Upper lobe of left lung (tissue), 6 donors: ENCODE data around the gene STAT3. TPM values are rescaled to one million over a fixed set of nuclear protein-coding genes. Genes with fewer than 3 reads are reported as not detected.

Source experiments
- ATAC-seq, 2 donors: fragments of 200-7000 bp; cut with Tn5 transposase; one replicate each; pipeline ENCODE4 v1.9.1; 2022; ENCODE audit warnings: mild to moderate bottlenecking in 2 of 2, moderate library complexity in 2 of 2; ENCODE audit not compliant: low FRiP score in 2 of 2
- DNase-seq, 2 donors: peaks; one replicate each; pipeline ENCODE4 v3.0.0-alpha.2; 2019 to 2020
- H3K27ac ChIP-seq, 4 donors: fragments of 200-600 bp; sonication (generic); one replicate each; pipeline ENCODE4 v1.5.1; 2016 to 2019
- H3K27me3 ChIP-seq, 4 donors: fragments of 200-600 bp; sonication (generic); one replicate each; pipeline ENCODE4 v1.5.1; 2017 to 2019
- H3K36me3 ChIP-seq, 4 donors: fragments of 200-600 bp; sonication (generic); one replicate each; pipeline ENCODE4 v1.5.1; 2016 to 2019
- H3K4me1 ChIP-seq, 4 donors: fragments of 200-600 bp; sonication (generic); one replicate each; pipeline ENCODE4 v1.5.1; 2018 to 2019
- H3K4me3 ChIP-seq, 4 donors: fragments of 200-600 bp; sonication (generic); one replicate each; pipeline ENCODE4 v1.5.1; 2017 to 2019; ENCODE audit warnings: mild to moderate bottlenecking in 2 of 4, moderate library complexity in 1 of 4
- H3K9me3 ChIP-seq, 4 donors: fragments of 200-600 bp; sonication (generic); one replicate each; pipeline ENCODE4 v1.5.1; 2018 to 2019
- CTCF ChIP-seq, 6 experiments: fragments of 450-650 bp in 4 of 6; fragments of 200-600 bp in 2 of 6; sonication (generic) in 2 of 6; IDR thresholded peaks; one replicate each; pipeline ENCODE4 v1.5.1; 2016 to 2019; ENCODE audit warnings: antibody characterized with exemption in 6 of 6
- EP300 ChIP-seq, 4 donors: sonication (generic); formaldehyde crosslinking; IDR thresholded peaks; one replicate each; pipeline ENCODE4 v1.5.1; 2017; ENCODE audit warnings: antibody characterized with exemption in 4 of 4, control low read depth in 2 of 4
- POLR2A ChIP-seq, 4 donors: fragments of 450-650 bp; IDR thresholded peaks; one replicate each; pipeline ENCODE4 v1.5.1; 2016 to 2017; ENCODE audit warnings: antibody characterized with exemption in 4 of 4, mild to moderate bottlenecking in 2 of 4
- POLR2AphosphoS5 ChIP-seq, 2 donors: sonication (generic); formaldehyde crosslinking; IDR thresholded peaks; one replicate each; pipeline ENCODE4 v1.5.1; 2017; ENCODE audit warnings: antibody characterized with exemption in 2 of 2
- WGBS, 2 donors: methylation state at CpG; one replicate each; pipeline ENCODE4 v1.1.5; 2017 to 2018; 5-methylcytosine and 5-hydroxymethylcytosine counted together
- total RNA-seq, 6 donors: library from RNA; depleted of rRNA in 4 of 6; stranded (reverse); fragments of >200 nt in 4 of 6; gene quantifications; one replicate each; pipeline versions ENCODE4 v1.1.0 to v1.2.1, GENCODE V29; 2016 to 2021
- donor health status: DM: no; HTN: no; CAD: no; lungs with moderate emphysema.
- donor health status: DM: no; HTN: yes; CAD: no; lungs with severe emphysema.

The STAT3 gene
- total RNA-seq, 6 donors from 2014 or later = 228 to 335 (median 264) TPM

- ATAC-seq = no peak
- no peak overlapping the region for H3K4me3 ChIP-seq
- no peak for DNase-seq
- H3K9me3 ChIP-seq = no peaks in the 10 kb centered on the region
- peaks cover 21 to 90% (median 69%) of the 10 kb centered on the region in 4 donors for H3K36me3 ChIP-seq
- peak overlapping the region in 2 of 4 donors; percentile 3 to 27 for H3K27ac ChIP-seq
- peaks cover 29 to 37% (median 34%) of the 10 kb centered on the region in 4 donors for H3K4me1 ChIP-seq
- H3K27me3 ChIP-seq = no peaks in the 10 kb centered on the region
- TF ChIP-seq POLR2AphosphoS5 (IDR thresholded peaks at IDR 0.05) (no peak), EP300 (IDR thresholded peaks at IDR 0.05) (no peak), CTCF (IDR thresholded peaks at IDR 0.05) (no peak), POLR2A (IDR thresholded peaks at IDR 0.05) (no peak)
- WGBS, 2 donors = 80 to 98% methylated on average over 1 to 4 of the region's 9 CpGs
These were observed 79.1 kb downstream of the STAT3 start for GRCh38 chr17:42309142-42309541.

- H3K27ac ChIP-seq = peak overlapping the region in 1 of 4 donors; percentile 7
- WGBS, 2 donors = 88 to 93% methylated on average over 5 to 7 of the region's 7 CpGs
- peaks cover 25 to 30% (median 28%) of the 10 kb centered on the region in 4 donors for H3K4me1 ChIP-seq
- no peaks in the 10 kb centered on the region for H3K9me3 ChIP-seq
- no peak for TF ChIP-seq EP300 (IDR thresholded peaks at IDR 0.05)
- no peak for TF ChIP-seq CTCF (IDR thresholded peaks at IDR 0.05)
- no peak for TF ChIP-seq POLR2AphosphoS5 (IDR thresholded peaks at IDR 0.05)
- TF ChIP-seq POLR2A (IDR thresholded peaks at IDR 0.05) = no peak
- H3K27me3 ChIP-seq = no peaks in the 10 kb centered on the region
- H3K4me3 ChIP-seq = no peak overlapping the region
- DNase-seq (no peak), ATAC-seq (no peak)
- H3K36me3 ChIP-seq = peaks cover 14 to 90% (median 68%) of the 10 kb centered on the region in 4 donors
These were observed 79.8 kb downstream of the STAT3 start for GRCh38 chr17:42308446-42308845.

- 93 to 95% methylated on average over 15 to 19 of the region's 19 CpGs for WGBS, 2 donors
These were observed 80.8 kb downstream of the STAT3 start for GRCh38 chr17:42307362-42307927.

GRCh38 chr17:42306385-42306667 lies 81.9 kb downstream of the STAT3 start:
- Histone ChIP-seq H3K4me1 (peaks cover 6 to 11% (median 9%) of the 10 kb centered on the region in 4 donors), H3K4me3 (no peak overlapping the region), H3K27me3 (no peaks in the 10 kb centered on the region), H3K27ac (no peak overlapping the region), H3K9me3 (no peaks in the 10 kb centered on the region), H3K36me3 (peaks cover 16 to 99% (median 82%) of the 10 kb centered on the region in 4 donors)
- 100% methylated on average over 2 to 4 of the region's 5 CpGs for WGBS, 2 donors
- DNase-seq = peak in 1 of 2 donors; percentile 68
- ATAC-seq = no peak
- no peak for TF ChIP-seq POLR2AphosphoS5 (IDR thresholded peaks at IDR 0.05)
- no peak for TF ChIP-seq CTCF (IDR thresholded peaks at IDR 0.05)
- TF ChIP-seq POLR2A (IDR thresholded peaks at IDR 0.05) = no peak
- no peak for TF ChIP-seq EP300 (IDR thresholded peaks at IDR 0.05)

More at GRCh38 chr17:42307362-42307927, 80.8 kb downstream of the STAT3 start:
- no peak overlapping the region for H3K4me3 ChIP-seq
- DNase-seq = no peak
- no peaks in the 10 kb centered on the region for H3K27me3 ChIP-seq
- peaks cover 17 to 20% (median 20%) of the 10 kb centered on the region in 4 donors for H3K4me1 ChIP-seq
- H3K9me3 ChIP-seq = no peaks in the 10 kb centered on the region
- no peak overlapping the region for H3K27ac ChIP-seq
- peaks cover 13 to 90% (median 71%) of the 10 kb centered on the region in 4 donors for H3K36me3 ChIP-seq
- no peak for ATAC-seq
- TF ChIP-seq POLR2A (IDR thresholded peaks at IDR 0.05) (no peak), POLR2AphosphoS5 (IDR thresholded peaks at IDR 0.05) (no peak), CTCF (IDR thresholded peaks at IDR 0.05) (no peak), EP300 (IDR thresholded peaks at IDR 0.05) (no peak)
